Neural cell (in vitro differentiated cells): ENCODE data around the gene MAIP1. TPM values are rescaled to one million over a fixed set of nuclear protein-coding genes. Genes with fewer than 3 reads are reported as not detected.

Source experiments
- H2AFZ ChIP-seq: fragments of 200-600, 300-800 bp; sonication (generic), shearing (Covaris generic); 2 replicates; pipeline ENCODE4 v1.6.0; 2014; ENCODE audit warnings: low read depth, mild to moderate bottlenecking, antibody characterized with exemption, low read length, moderate library complexity
- H3F3A ChIP-seq: fragments of 200-600 bp; shearing (Covaris generic); 2 replicates; pipeline ENCODE4 v1.6.1; 2016; ENCODE audit warnings: mild to moderate bottlenecking, moderate library complexity, mixed read lengths, antibody characterized with exemption, low read length; ENCODE audit not compliant: insufficient read depth, poor library complexity, severe bottlenecking
- H3K27ac ChIP-seq: fragments of 200-600, 300-800 bp; sonication (generic), shearing (Covaris generic); 2 replicates; pipeline ENCODE4 v1.5.1; 2014; ENCODE audit warnings: mild to moderate bottlenecking, low read length, moderate library complexity
- H3K27me3 ChIP-seq: fragments of 300-800, 200-600 bp; sonication (generic), shearing (Covaris generic); 2 replicates; pipeline ENCODE4 v1.6.0; 2014; ENCODE audit warnings: mild to moderate bottlenecking, low read depth, low read length, moderate library complexity; ENCODE audit not compliant: insufficient read depth
- H3K36me3 ChIP-seq: fragments of 300-800, 200-600 bp; sonication (generic), shearing (Covaris generic); 2 replicates; pipeline ENCODE4 v1.5.1; 2014; ENCODE audit warnings: mild to moderate bottlenecking, antibody characterized with exemption, low read length, moderate library complexity; ENCODE audit not compliant: insufficient read depth
- H3K4me2 ChIP-seq: fragments of 300-800, 200-600 bp; sonication (generic), shearing (Covaris generic); 2 replicates; pipeline ENCODE4 v1.6.0; 2014; ENCODE audit warnings: mild to moderate bottlenecking, low read length
- H3K4me3 ChIP-seq: fragments of 300-800, 200-600 bp; sonication (generic), shearing (Covaris generic); 2 replicates; pipeline ENCODE4 v1.5.1; 2014; ENCODE audit warnings: mild to moderate bottlenecking, low read length, moderate library complexity
- H3K79me2 ChIP-seq: fragments of 200-600 bp; shearing (Covaris generic); replicated peaks from 2 replicates; pipeline ENCODE4 v1.6.0; 2014; ENCODE audit warnings: mild to moderate bottlenecking, low read length, moderate library complexity; ENCODE audit not compliant: insufficient read depth
- H3K9ac ChIP-seq: fragments of 300-800, 200-600 bp; sonication (generic), shearing (Covaris generic); 2 replicates; pipeline ENCODE4 v1.6.1; 2016; ENCODE audit warnings: mild to moderate bottlenecking, low read length, mixed read lengths
- H3K9me2 ChIP-seq: fragments of 200-600 bp; shearing (Covaris generic); 2 replicates; pipeline ENCODE4 v1.6.1; 2016; ENCODE audit warnings: mild to moderate bottlenecking, low read length, mixed read lengths; ENCODE audit not compliant: insufficient read depth
- H3K9me3 ChIP-seq: fragments of 200-600, 300-800 bp; sonication (generic), shearing (Covaris generic); 2 replicates; pipeline ENCODE4 v1.6.1; 2016; ENCODE audit warnings: mild to moderate bottlenecking, mixed run types, low read length, moderate library complexity, mixed read lengths
- H4K20me1 ChIP-seq: fragments of 200-600 bp; shearing (Covaris generic); 2 replicates; pipeline ENCODE4 v1.6.1; 2016; ENCODE audit warnings: mild to moderate bottlenecking, mixed run types; ENCODE audit not compliant: insufficient read depth
- EP300 ChIP-seq: fragments of 450-650 bp; conservative IDR thresholded peaks from 2 replicates; pipeline ENCODE4 v1.6.1; 2014; ENCODE audit warnings: antibody characterized with exemption, mild to moderate bottlenecking, moderate library complexity; ENCODE audit not compliant: poor library complexity, severe bottlenecking
- EZH2 ChIP-seq: fragments of 200-600, 300-800 bp; shearing (Covaris generic), sonication (generic); IDR thresholded peaks from 2 replicates; pipeline ENCODE4 v1.6.1; 2014; ENCODE audit warnings: antibody characterized with exemption, low read length, borderline replicate concordance, mild to moderate bottlenecking; ENCODE audit not compliant: insufficient read depth, poor library complexity, severe bottlenecking
- MXI1 ChIP-seq: fragments of 450-650 bp; conservative IDR thresholded peaks from 2 replicates; pipeline ENCODE4 v1.6.1; 2014; ENCODE audit warnings: antibody characterized with exemption, mild to moderate bottlenecking; ENCODE audit not compliant: poor library complexity, severe bottlenecking
- POLR2AphosphoS5 ChIP-seq: IDR thresholded peaks from 2 replicates; pipeline ENCODE4 v1.6.1; 2012
- RAD21 ChIP-seq: fragments of 450-650 bp; conservative IDR thresholded peaks from 2 replicates; pipeline ENCODE4 v1.6.1; 2014; ENCODE audit warnings: antibody characterized with exemption, mild to moderate bottlenecking, moderate library complexity
- REST ChIP-seq: IDR thresholded peaks from 2 replicates; pipeline ENCODE4 v1.6.1; 2012; ENCODE audit warnings: borderline replicate concordance
- SMC3 ChIP-seq: fragments of 450-650 bp; conservative IDR thresholded peaks from 2 replicates; pipeline ENCODE4 v1.6.1; 2014; ENCODE audit warnings: antibody characterized with exemption, mild to moderate bottlenecking, moderate library complexity; ENCODE audit not compliant: poor library complexity
- TAF1 ChIP-seq: IDR thresholded peaks from 2 replicates; pipeline ENCODE4 v1.6.1; 2012; ENCODE audit warnings: low read depth
- polyA plus RNA-seq: library from polyadenylated mRNA; depleted of rRNA; stranded (reverse); fragments of >200 nt; gene quantifications from 2 replicates; pipeline ENCODE4 v1.2.3, GENCODE V29; 2014
- TF ChIP-seq, protein P1 (sequence below): fragments of 450-650 bp; IDR thresholded peaks from 2 replicates; pipeline ENCODE4 v1.5.1; 2014; ENCODE audit warnings: antibody characterized with exemption, mild to moderate bottlenecking, moderate library complexity; ENCODE audit not compliant: poor library complexity, severe bottlenecking

MAIP1 gene
- polyA plus RNA-seq, 1 donor from 2014 or later = 24.1 TPM

DNA sequence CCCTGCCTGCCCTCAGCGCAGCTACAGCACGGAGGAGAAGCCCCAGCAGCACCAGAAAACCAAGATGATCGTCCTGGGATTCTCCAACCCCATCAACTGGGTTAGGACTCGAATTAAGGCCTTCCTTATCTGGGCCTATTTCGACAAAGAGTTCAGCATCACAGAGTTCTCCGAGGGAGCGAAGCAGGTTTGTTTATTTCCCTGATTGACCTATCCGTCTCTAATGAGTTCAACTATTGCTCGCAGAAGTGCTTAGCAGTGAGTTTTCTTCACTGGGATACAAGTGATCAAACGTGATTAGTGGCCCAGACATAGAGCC is 639 bp downstream of the MAIP1 start:
- no peaks in the 10 kb centered on the region for H3K9me2 ChIP-seq
- H3K9me3 ChIP-seq = no peaks in the 10 kb centered on the region
- H3K4me2 ChIP-seq = peak overlapping the region; percentile 75
- peak overlapping the region; percentile 87 for H3K27ac ChIP-seq
- H3F3A ChIP-seq = no peaks in the 10 kb centered on the region
- TF ChIP-seq EP300 (no peak), SMC3 (no peak), RAD21 (no peak), EZH2 (no peak), MXI1 (no peak), REST (no peak), TAF1 (no peak), POLR2AphosphoS5 (no peak)
- TF ChIP-seq, protein P1, sequence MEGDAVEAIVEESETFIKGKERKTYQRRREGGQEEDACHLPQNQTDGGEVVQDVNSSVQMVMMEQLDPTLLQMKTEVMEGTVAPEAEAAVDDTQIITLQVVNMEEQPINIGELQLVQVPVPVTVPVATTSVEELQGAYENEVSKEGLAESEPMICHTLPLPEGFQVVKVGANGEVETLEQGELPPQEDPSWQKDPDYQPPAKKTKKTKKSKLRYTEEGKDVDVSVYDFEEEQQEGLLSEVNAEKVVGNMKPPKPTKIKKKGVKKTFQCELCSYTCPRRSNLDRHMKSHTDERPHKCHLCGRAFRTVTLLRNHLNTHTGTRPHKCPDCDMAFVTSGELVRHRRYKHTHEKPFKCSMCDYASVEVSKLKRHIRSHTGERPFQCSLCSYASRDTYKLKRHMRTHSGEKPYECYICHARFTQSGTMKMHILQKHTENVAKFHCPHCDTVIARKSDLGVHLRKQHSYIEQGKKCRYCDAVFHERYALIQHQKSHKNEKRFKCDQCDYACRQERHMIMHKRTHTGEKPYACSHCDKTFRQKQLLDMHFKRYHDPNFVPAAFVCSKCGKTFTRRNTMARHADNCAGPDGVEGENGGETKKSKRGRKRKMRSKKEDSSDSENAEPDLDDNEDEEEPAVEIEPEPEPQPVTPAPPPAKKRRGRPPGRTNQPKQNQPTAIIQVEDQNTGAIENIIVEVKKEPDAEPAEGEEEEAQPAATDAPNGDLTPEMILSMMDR = no peak
- no peaks in the 10 kb centered on the region for H3K27me3 ChIP-seq
- H3K4me3 ChIP-seq = peak overlapping the region; percentile 88
- H3K36me3 ChIP-seq = peaks cover 6% of the 10 kb centered on the region
- H2AFZ ChIP-seq = peak overlapping the region; percentile 66
- peaks cover 38% of the 10 kb centered on the region for H3K79me2 ChIP-seq
- H3K9ac ChIP-seq = peak overlapping the region; percentile 83
- H4K20me1 ChIP-seq = no peaks in the 10 kb centered on the region

GRCh38 chr2:199958014-199958413 is 2.6 kb downstream of the MAIP1 start:
- H3K27me3 ChIP-seq = no peaks in the 10 kb centered on the region
- H3K27ac ChIP-seq = no peak overlapping the region
- H3K4me3 ChIP-seq = peak overlapping the region; percentile 41
- H3K9ac ChIP-seq = no peak overlapping the region
- H2AFZ ChIP-seq = no peak overlapping the region
- peaks cover 33% of the 10 kb centered on the region for H3K79me2 ChIP-seq
- H3K4me2 ChIP-seq = no peak overlapping the region
- peaks cover 6% of the 10 kb centered on the region for H3K36me3 ChIP-seq
- H3F3A ChIP-seq = no peaks in the 10 kb centered on the region
- no peaks in the 10 kb centered on the region for H4K20me1 ChIP-seq
- no peaks in the 10 kb centered on the region for H3K9me2 ChIP-seq
- TF ChIP-seq RAD21 (no peak), MXI1 (no peak), REST (no peak), EP300 (no peak), POLR2AphosphoS5 (no peak), SMC3 (no peak), TAF1 (no peak)
- TF ChIP-seq, protein P1 = no peak
- no peaks in the 10 kb centered on the region for H3K9me3 ChIP-seq
